ENCODE results near the gene CYP2W1. TPM values are rescaled to one million over a fixed set of nuclear protein-coding genes. Genes with fewer than 3 reads are reported as not detected.

The CYP2W1 gene
- total RNA-seq, 6 experiments from 2014 or later = 0.15 to 0.25 TPM; not detected in 4

DNA sequence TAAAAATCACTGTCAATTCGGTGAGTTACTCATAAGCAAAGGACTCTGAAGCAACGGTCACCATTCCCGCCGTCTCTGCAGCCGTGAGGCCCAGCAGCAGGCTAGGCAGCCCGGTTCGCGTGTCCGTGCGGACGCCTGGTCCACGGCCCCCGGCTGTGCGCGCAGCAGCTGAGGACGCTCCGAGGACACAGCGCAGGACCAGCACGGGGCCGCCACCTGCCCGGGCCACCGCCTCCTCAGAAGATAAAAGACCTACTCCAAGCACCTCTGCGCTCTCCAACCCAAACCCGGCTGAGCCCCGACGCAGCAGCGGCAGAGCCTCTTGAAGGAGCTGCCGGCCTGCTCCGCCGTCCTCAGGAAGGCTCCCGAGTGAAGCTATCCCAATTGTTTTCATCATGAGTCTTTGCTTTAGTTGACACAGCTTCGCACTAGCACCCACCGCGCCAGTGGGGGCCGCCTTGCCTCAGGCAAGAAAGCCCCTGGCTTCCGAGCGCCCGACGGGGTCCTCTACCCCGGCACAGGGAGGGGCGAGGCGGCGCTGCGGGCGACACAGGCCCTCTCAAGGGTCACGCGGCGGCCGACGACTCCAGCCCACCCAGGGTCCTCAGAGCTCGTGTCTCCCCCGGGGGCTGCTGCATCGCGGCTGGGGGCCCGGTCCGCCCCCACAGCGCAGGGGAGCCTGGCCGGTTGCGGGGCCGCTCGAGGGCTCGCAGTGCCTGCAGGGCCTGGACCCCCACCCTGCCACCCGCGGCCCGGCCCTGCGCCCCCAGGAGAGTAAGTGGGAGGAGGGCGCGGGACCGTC, 44.5 kb downstream of the CYP2W1 start:
- H3K27ac Mint-ChIP-seq = peak overlapping the region; percentile 53
- DNase-seq = peak; percentile 22
- no peaks in the 10 kb centered on the region; the same call in 1 of the 2 replicates for H3K27me3 Mint-ChIP-seq (ENCODE audit: insufficient read depth)
- H3K36me3 Mint-ChIP-seq (ENCODE audit: low read depth) = peaks cover 29% of the 10 kb centered on the region
- peaks cover 23% of the 10 kb centered on the region for H3K4me1 Mint-ChIP-seq (ENCODE audit: low read depth)
- peak overlapping the region; percentile 94 for H3K4me3 Mint-ChIP-seq
- TF ChIP-seq CTCF (IDR thresholded peaks at IDR 0.05) = no peak
- peaks cover 9% of the 10 kb centered on the region for H3K9me3 Mint-ChIP-seq

DNA sequence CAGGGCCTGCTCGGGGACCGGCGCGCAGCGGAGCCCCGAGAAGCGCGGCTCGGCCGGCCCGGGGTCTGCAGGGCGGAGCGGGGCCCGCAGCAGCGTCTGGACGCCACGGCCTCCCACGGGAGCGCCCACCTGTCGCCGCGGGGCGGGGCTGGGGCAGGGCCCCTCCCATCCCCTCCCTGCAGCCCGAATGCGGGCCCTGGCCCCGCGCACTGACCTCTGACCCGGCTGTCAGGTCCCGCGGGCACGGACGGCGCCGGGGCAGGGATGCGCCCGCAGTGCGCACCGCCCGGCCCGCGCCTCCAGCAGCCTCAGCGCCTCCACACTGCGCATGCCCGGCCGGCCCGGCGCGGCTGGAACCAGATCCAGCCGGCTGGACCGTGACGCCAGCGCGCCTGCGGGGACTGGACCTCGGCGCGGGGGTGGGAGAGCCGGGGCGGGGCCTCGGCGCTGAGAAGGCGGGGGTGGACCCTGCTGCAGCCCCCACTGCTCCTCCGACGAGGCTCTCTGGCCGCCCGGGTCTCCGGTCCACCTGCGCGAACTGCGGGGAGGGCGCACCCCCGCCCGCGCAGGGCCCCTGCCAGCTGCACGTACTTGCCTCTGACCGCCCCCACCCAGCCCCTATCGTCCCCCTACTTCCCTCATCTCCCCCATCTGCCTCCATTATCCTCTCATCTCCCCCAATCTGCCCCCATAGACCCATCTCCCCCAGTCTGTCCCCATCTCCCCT, 45.2 kb downstream of the CYP2W1 start:
- H3K27ac Mint-ChIP-seq = peak overlapping the region; percentile 82
- H3K36me3 Mint-ChIP-seq (ENCODE audit: low read depth) = peaks cover 21% of the 10 kb centered on the region
- H3K27me3 Mint-ChIP-seq (ENCODE audit: insufficient read depth) = no peaks in the 10 kb centered on the region
- H3K9me3 Mint-ChIP-seq = peaks cover 5% of the 10 kb centered on the region
- peak; percentile 83 for DNase-seq
- TF ChIP-seq CTCF (IDR thresholded peaks at IDR 0.05) = no peak
- peaks cover 23% of the 10 kb centered on the region for H3K4me1 Mint-ChIP-seq (ENCODE audit: low read depth)
- H3K4me3 Mint-ChIP-seq = peak overlapping the region; percentile 64

DNA sequence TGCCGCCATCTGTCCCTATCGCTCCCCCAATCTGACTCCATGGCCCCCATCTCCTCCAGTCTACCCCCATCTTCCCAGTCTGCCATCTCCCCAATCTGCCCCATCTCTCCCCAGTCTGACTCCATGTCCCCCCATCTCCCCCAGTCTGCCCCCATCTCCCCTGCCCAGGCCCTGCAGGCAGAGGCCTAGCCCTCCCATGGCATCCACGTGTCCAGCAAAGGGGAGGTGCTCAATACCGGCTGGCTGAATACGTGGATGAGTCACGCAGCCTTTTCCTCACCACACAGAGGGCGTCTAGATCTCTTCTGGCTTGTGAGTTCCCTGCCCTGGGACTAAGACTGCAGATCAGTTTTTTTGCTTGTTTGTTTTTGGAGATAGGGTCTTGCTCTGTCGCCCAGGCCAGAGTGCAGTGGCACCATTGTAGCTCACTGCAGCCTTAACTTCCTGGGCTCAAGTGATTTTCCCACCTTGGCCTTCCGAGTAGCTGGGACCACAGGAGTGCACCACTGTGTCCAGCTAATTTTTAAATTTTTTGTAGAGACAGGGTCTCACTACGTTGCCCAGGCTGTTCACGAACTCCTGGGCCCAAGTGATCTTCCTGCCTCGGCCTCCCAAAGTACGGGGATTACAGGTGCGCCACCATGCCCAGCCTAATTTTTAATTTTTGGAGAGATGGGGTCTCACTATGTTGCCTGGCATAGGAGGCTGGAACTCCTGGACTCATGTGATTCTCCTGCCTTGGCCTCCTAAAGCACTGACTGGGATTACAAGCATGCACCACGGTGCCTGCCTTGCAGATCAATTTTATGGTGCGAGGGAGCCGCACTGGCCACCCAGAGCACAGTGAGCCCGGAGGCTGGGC, 46.0 kb downstream of the CYP2W1 start:
- Mint-ChIP-seq H3K27me3 (ENCODE audit: insufficient read depth) (no peaks in the 10 kb centered on the region), H3K36me3 (ENCODE audit: low read depth) (peaks cover 16% of the 10 kb centered on the region), H3K4me3 (peak overlapping the region; percentile 64), H3K27ac (peak overlapping the region; percentile 82), H3K4me1 (ENCODE audit: low read depth) (peaks cover 23% of the 10 kb centered on the region), H3K9me3 (no peaks in the 10 kb centered on the region)
- TF ChIP-seq CTCF (IDR thresholded peaks at IDR 0.05) = no peak
- DNase-seq = peak; percentile 93

DNA sequence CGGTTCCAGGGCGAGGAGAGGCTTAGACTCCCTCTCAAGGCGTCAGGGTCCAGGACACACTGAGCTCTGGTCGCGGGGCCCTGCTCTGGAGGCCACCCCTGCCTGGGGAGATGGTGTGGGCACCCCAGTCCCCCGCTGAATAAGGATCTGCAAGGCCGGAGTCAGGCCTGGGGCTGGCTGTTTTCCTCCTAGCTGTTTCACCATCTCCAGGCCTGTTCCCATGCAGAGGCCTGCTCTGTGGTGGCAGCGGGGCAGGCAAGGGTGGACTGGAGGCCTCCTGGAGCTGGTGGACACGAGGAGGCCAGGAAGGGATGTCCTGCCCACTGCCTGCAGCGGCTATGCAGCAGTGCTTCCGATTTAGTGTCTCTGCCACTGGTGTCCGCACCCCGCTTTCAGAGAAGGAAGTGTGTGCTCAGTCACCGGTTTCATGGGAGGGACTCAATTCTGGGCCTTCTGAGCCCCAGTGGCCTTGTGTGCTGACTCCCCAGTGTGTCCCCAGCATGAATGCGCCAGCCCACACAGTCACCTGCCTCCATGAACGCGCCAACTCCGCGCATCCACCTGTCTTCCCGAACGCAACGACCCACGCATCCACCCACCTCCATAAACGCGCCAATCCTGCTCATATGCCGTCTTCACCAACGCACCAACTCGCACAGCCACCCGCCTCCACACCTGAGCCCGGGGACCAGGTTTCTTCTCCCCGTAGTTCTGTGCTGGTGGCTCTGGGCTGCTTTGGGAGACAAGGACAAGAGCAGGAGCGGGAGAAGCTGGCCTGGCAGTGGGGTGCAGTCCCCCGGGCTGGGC, 46.9 kb downstream of the CYP2W1 start:
- peaks cover 16% of the 10 kb centered on the region for H3K36me3 Mint-ChIP-seq (ENCODE audit: low read depth)
- H3K4me3 Mint-ChIP-seq = no peak overlapping the region; the same call in 1 of the 2 replicates
- H3K27me3 Mint-ChIP-seq (ENCODE audit: insufficient read depth) = no peaks in the 10 kb centered on the region
- H3K9me3 Mint-ChIP-seq = no peaks in the 10 kb centered on the region
- peak overlapping the region; percentile 82; the same call in 1 of the 2 replicates for H3K27ac Mint-ChIP-seq
- DNase-seq = no peak
- no peak for TF ChIP-seq CTCF (IDR thresholded peaks at IDR 0.05)
- H3K4me1 Mint-ChIP-seq (ENCODE audit: low read depth) = peaks cover 23% of the 10 kb centered on the region
